GM21390 (cell line): Measurements from ENCODE around the gene ANKMY1.

ENCODE experiments used
- ATAC-seq: cut with Tn5 transposase; IDR thresholded peaks from one replicate; pipeline ENCODE4 v1.9.1; 2021; ENCODE audit not compliant: unreplicated experiment

The ANKMY1 gene

GRCh38 chr2:240480834-240481623, 76.8 kb downstream of the ANKMY1 start:
- no peak for ATAC-seq

GRCh38 chr2:240479111-240479501, 78.7 kb downstream of the ANKMY1 start:
- ATAC-seq, result no peak

GRCh38 chr2:240478346-240479110, 79.3 kb downstream of the ANKMY1 start:
- no peak for ATAC-seq

- no peak for ATAC-seq
These were observed 79.9 kb downstream of the ANKMY1 start for GRCh38 chr2:240477916-240478315.

- no peak for ATAC-seq
These were observed 84.6 kb downstream of the ANKMY1 start for GRCh38 chr2:240473211-240473610.

GRCh38 chr2:240472078-240472790, 85.6 kb downstream of the ANKMY1 start:
- ATAC-seq, result no peak

- ATAC-seq, result no peak
These were observed 88.0 kb downstream of the ANKMY1 start for GRCh38 chr2:240469740-240470139.

GRCh38 chr2:240469239-240469636, 88.5 kb downstream of the ANKMY1 start:
- ATAC-seq, result no peak

- ATAC-seq, result no peak
These were observed 89.2 kb downstream of the ANKMY1 start for GRCh38 chr2:240468303-240469238.

GRCh38 chr2:240467659-240468302, 90.0 kb downstream of the ANKMY1 start:
- no peak for ATAC-seq

GRCh38 chr2:240467149-240467642, 90.6 kb downstream of the ANKMY1 start:
- no peak for ATAC-seq

GRCh38 chr2:240466579-240467148, 91.1 kb downstream of the ANKMY1 start:
- no peak for ATAC-seq

- ATAC-seq, result no peak
These were observed 91.8 kb downstream of the ANKMY1 start for GRCh38 chr2:240465765-240466578.

- ATAC-seq, result no peak
These were observed 92.5 kb downstream of the ANKMY1 start for GRCh38 chr2:240465268-240465764.

GRCh38 chr2:240464514-240465241, 93.1 kb downstream of the ANKMY1 start:
- no peak for ATAC-seq

GRCh38 chr2:240463866-240464481, 93.8 kb downstream of the ANKMY1 start:
- no peak for ATAC-seq

- ATAC-seq, result no peak
These were observed 94.4 kb downstream of the ANKMY1 start for GRCh38 chr2:240463274-240463865.
